Gastroesophageal sphincter (tissue), 3 donors: ENCODE measurements around the gene PHRF1.

Experiments
- POLR2A ChIP-seq, 2 donors: fragments of 450-650 bp; IDR thresholded peaks; one replicate each; pipeline ENCODE4 v1.6.1; 2017; ENCODE audit warnings: antibody characterized with exemption in 2 of 2, mild to moderate bottlenecking in 2 of 2, moderate library complexity in 1 of 2
- POLR2AphosphoS5 ChIP-seq: sonication (generic); formaldehyde crosslinking; IDR thresholded peaks from one replicate; pipeline ENCODE4 v1.6.1; 2017; ENCODE audit warnings: antibody characterized with exemption
- TF ChIP-seq, protein P1 (sequence below), 4 experiments: fragments of 200-600 bp in 2 of 4; fragments of 450-650 bp in 2 of 4; sonication (generic) in 1 of 4; IDR thresholded peaks; one replicate each; pipeline ENCODE4 v1.5.1; 2017 to 2019; ENCODE audit warnings: antibody characterized with exemption in 4 of 4, mild to moderate bottlenecking in 2 of 4, moderate library complexity in 2 of 4

DNA sequence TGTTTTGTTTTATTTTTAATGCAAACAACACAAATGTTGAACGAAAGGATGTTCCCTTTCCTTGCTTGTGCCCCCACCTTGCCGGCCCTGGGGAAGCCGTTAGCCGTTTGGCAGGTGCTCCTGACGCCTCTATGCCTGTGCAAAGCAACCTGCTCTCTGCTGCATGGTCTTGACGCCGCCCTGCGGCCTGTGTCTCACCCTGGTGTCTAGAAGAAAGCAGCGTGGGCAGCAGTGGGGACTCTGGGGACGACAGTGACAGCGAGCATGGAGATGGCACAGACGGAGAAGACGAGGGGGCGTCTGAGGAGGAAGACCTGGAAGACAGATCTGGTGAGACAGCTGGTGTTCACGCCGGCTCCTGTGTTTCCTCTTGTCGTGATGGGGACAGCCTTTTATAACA, 5.5 kb downstream of the PHRF1 start:
- TF ChIP-seq, protein P1, sequence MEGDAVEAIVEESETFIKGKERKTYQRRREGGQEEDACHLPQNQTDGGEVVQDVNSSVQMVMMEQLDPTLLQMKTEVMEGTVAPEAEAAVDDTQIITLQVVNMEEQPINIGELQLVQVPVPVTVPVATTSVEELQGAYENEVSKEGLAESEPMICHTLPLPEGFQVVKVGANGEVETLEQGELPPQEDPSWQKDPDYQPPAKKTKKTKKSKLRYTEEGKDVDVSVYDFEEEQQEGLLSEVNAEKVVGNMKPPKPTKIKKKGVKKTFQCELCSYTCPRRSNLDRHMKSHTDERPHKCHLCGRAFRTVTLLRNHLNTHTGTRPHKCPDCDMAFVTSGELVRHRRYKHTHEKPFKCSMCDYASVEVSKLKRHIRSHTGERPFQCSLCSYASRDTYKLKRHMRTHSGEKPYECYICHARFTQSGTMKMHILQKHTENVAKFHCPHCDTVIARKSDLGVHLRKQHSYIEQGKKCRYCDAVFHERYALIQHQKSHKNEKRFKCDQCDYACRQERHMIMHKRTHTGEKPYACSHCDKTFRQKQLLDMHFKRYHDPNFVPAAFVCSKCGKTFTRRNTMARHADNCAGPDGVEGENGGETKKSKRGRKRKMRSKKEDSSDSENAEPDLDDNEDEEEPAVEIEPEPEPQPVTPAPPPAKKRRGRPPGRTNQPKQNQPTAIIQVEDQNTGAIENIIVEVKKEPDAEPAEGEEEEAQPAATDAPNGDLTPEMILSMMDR (IDR thresholded peaks at IDR 0.05) = no peak
- no peak for TF ChIP-seq POLR2A (IDR thresholded peaks at IDR 0.05)
- TF ChIP-seq POLR2AphosphoS5 = no peak
